ENCODE measurements around the gene RABGAP1L. TPM values are rescaled to one million over a fixed set of nuclear protein-coding genes. Genes with fewer than 3 reads are reported as not detected.

Gene RABGAP1L
- total RNA-seq, 1 experiment from 2014 or later: 29.3 TPM

DNA sequence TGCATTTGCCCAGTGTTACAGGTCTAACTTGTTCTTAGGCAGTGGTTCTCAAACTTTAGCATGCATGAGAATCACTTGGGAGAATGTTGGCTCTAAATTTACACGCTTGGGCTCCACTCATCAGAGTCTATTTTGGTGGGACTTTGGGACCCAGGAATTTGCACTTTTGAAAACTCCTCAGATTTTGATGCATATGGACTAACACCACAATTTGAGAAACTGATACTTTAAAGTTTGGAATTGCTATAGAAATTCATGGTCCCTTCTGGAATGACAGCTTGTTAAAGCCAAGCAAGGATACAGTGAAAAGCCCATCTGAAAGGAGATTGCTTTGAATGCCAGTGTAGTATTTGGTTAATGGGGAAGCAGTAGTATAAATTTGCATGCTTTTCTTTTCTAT, 320.0 kb downstream of the RABGAP1L start:
- ChIA-PET POLR2A (no interaction called here), RAD21 (ENCODE audit: low non-redundant PET in 1 of 2, low total read pairs in 2 of 2, uncharacterized antibody in 2 of 2, unreplicated experiment in 2 of 2) (no interaction called here), CTCF (no interaction called here)
- Histone ChIP-seq H3K9ac (ENCODE audit: low read length) (no peak overlapping the region), H3K27ac (ENCODE audit: low read depth, low read length) (no peak overlapping the region), H3K9me2 (ENCODE audit: insufficient read depth) (no peaks in the 10 kb centered on the region), H3K27me3 (ENCODE audit: insufficient read depth, low read length) (no peaks in the 10 kb centered on the region), H3K36me3 (ENCODE audit: control insufficient read depth in 1 of 2, insufficient read depth in 2 of 2, low read length in 2 of 2) (no peaks in the 10 kb centered on the region), H3K4me2 (ENCODE audit: low read length) (no peak overlapping the region), H2AFZ (ENCODE audit: low read depth, low read length, poor library complexity, severe bottlenecking) (no peak overlapping the region), H4K20me1 (ENCODE audit: insufficient read depth) (no peaks in the 10 kb centered on the region), H3K4me1 (ENCODE audit: control insufficient read depth in 1 of 2, insufficient read depth in 2 of 2, low read length in 2 of 2) (no peaks in the 10 kb centered on the region), H3K9me3 (ENCODE audit: control insufficient read depth in 1 of 2, insufficient read depth in 1 of 2, low read depth in 1 of 2, low read length in 2 of 2) (no peaks in the 10 kb centered on the region), H3K79me2 (ENCODE audit: insufficient read depth, low read length) (no peaks in the 10 kb centered on the region), H3K4me3 (replicated peaks in 1 of 2; ENCODE audit: low read depth in 1 of 2, low read length in 2 of 2) (no peak overlapping the region)
- intact Hi-C loops (cut with micrococcal nuclease): no loop called here
- BruUV-seq (replicated peaks): no TSS peak
- ATAC-seq: no peak
- no peak for DNase-seq (ENCODE audit: low read depth, low spot score)
- TF ChIP-seq POLR2A (IDR thresholded peaks at IDR 0.05; ENCODE audit: borderline replicate concordance, extremely low read depth, insufficient read depth, insufficient read length): no peak
- TF ChIP-seq, protein P1, sequence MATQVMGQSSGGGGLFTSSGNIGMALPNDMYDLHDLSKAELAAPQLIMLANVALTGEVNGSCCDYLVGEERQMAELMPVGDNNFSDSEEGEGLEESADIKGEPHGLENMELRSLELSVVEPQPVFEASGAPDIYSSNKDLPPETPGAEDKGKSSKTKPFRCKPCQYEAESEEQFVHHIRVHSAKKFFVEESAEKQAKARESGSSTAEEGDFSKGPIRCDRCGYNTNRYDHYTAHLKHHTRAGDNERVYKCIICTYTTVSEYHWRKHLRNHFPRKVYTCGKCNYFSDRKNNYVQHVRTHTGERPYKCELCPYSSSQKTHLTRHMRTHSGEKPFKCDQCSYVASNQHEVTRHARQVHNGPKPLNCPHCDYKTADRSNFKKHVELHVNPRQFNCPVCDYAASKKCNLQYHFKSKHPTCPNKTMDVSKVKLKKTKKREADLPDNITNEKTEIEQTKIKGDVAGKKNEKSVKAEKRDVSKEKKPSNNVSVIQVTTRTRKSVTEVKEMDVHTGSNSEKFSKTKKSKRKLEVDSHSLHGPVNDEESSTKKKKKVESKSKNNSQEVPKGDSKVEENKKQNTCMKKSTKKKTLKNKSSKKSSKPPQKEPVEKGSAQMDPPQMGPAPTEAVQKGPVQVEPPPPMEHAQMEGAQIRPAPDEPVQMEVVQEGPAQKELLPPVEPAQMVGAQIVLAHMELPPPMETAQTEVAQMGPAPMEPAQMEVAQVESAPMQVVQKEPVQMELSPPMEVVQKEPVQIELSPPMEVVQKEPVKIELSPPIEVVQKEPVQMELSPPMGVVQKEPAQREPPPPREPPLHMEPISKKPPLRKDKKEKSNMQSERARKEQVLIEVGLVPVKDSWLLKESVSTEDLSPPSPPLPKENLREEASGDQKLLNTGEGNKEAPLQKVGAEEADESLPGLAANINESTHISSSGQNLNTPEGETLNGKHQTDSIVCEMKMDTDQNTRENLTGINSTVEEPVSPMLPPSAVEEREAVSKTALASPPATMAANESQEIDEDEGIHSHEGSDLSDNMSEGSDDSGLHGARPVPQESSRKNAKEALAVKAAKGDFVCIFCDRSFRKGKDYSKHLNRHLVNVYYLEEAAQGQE (IDR thresholded peaks at IDR 0.05; ENCODE audit: low read depth): no peak
- no peak for TF ChIP-seq YY1 (IDR thresholded peaks at IDR 0.05; ENCODE audit: extremely low read depth, insufficient replicate concordance, low read depth, low read length)
- no peak for TF ChIP-seq EZH2 (IDR thresholded peaks at IDR 0.05)
- no peak for TF ChIP-seq SRF (IDR thresholded peaks at IDR 0.05; ENCODE audit: low read depth)
- no peak for TF ChIP-seq ELF1 (IDR thresholded peaks at IDR 0.05; ENCODE audit: borderline replicate concordance, low read depth)
- no peak for TF ChIP-seq TCF7L2 (IDR thresholded peaks at IDR 0.05; ENCODE audit: borderline replicate concordance, extremely low read depth, insufficient read depth, insufficient read length)
- no peak for TF ChIP-seq JUND (IDR thresholded peaks at IDR 0.05)

Measured in HCT116 (cell line).